GM06990 (cell line): Measurements from ENCODE around the gene LRRC75A.

Experiments used
- DNase-seq: peaks from one replicate; pipeline ENCODE4 v3.0.0-alpha.2; 2011; ENCODE audit not compliant: insufficient read length; ENCODE audit errors: extremely low read depth
- H3K27me3 ChIP-seq: replicated peaks from 2 replicates; pipeline ENCODE4 v1.6.0; 2011; ENCODE audit warnings: low read length; ENCODE audit not compliant: control insufficient read depth, insufficient read depth
- H3K36me3 ChIP-seq: 2 replicates; pipeline ENCODE4 v1.5.1; 2011; ENCODE audit warnings: low read length; ENCODE audit not compliant: control insufficient read depth, insufficient read depth
- H3K4me3 ChIP-seq: replicated peaks from 2 replicates; pipeline ENCODE4 v1.5.1; 2011; ENCODE audit warnings: low read depth, mild to moderate bottlenecking, control low read depth, low read length
- TF ChIP-seq, protein P1 (sequence below): IDR thresholded peaks from 2 replicates; pipeline ENCODE4 v1.5.1; 2011; ENCODE audit warnings: low read length, control low read depth, mild to moderate bottlenecking, inconsistent platforms; ENCODE audit not compliant: insufficient read depth, poor library complexity, severe bottlenecking

The LRRC75A gene

DNA sequence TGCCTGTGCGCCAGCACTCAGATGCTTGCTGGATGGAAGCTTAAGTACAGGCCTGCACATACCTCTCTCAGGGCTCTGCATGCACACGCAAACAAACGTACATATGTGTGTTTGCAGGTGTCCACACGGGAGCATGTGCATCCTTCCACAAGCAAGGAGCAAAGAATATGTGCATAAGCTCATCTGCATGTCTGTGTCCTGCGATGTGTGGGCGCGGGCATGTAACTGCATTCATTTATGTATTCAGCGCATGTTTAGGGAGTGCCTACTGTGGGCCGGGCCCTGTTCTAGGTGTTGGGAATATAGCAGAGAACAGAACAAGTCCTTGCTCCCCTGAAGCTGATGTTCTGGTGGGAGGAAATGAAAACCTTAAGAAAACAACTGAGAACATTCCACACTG, 62.9 kb downstream of the LRRC75A start:
- H3K4me3 ChIP-seq = no peak overlapping the region

DNA sequence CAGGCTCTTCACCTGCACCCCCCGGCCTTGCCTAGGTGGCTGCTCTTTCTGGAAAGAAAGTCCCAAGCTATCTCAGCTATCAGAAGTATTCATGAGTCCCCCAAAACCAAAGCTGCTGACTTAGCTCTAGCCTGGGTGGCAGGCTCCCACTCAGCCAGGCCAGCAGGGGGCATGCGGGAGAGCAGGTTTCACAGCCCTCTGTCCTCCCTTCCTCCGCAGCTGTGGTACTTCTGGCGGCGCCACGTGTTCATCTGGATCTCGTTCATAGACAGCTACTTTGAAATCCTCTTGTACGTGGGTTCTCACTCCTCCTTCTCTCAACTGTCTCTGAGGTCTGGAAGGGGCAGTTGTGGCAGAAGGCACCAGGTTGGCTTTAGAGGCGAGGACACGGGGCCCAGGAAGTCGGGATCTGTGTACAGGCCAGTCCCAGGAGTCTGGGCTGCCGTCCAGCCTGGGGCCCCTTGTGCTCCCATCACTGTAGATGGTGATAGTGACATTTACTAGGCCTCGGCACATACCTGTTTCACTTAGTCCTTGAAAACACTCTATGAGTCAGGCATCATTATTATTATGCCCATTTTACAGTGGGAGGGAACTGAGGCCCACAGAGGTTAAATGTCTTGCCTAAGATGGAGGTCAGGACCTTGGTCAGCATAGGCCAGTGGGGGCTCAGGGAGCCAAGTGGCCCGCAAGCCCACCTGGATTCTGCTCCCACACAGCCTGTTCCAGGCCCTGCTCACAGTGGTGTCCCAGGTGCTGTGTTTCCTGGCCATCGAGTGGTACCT, 63.7 kb downstream of the LRRC75A start:
- no peak for DNase-seq
- Histone ChIP-seq H3K4me3 (no peak overlapping the region), H3K27me3 (no peaks in the 10 kb centered on the region), H3K36me3 (peaks cover 42% of the 10 kb centered on the region)
- TF ChIP-seq, protein P1, sequence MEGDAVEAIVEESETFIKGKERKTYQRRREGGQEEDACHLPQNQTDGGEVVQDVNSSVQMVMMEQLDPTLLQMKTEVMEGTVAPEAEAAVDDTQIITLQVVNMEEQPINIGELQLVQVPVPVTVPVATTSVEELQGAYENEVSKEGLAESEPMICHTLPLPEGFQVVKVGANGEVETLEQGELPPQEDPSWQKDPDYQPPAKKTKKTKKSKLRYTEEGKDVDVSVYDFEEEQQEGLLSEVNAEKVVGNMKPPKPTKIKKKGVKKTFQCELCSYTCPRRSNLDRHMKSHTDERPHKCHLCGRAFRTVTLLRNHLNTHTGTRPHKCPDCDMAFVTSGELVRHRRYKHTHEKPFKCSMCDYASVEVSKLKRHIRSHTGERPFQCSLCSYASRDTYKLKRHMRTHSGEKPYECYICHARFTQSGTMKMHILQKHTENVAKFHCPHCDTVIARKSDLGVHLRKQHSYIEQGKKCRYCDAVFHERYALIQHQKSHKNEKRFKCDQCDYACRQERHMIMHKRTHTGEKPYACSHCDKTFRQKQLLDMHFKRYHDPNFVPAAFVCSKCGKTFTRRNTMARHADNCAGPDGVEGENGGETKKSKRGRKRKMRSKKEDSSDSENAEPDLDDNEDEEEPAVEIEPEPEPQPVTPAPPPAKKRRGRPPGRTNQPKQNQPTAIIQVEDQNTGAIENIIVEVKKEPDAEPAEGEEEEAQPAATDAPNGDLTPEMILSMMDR = peak; percentile 89

More for the DNA sequence above, 62.9 kb downstream of the LRRC75A start:
- H3K36me3 ChIP-seq = peaks cover 43% of the 10 kb centered on the region
- H3K27me3 ChIP-seq = no peaks in the 10 kb centered on the region
- TF ChIP-seq, protein P1 = no peak
- DNase-seq = no peak

DNA sequence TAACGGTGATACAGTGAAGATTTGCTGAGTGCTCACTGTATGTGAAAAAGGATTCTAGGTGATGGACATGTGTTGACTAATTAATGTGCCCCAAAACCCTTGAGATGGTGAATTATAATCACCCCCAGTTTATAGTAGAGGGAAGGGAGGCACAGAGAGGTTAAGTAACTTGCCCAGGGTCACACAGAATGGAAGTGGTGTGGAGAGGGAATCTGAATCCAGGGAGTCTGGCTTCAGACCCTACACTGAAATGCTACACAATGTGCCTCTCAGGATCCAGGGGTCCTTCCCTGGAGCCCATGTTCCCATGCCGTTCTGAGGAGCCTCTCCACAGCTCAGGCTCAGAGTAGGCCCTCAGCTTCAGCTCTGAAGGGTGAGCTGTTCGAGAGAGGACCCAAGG, 65.0 kb downstream of the LRRC75A start:
- Histone ChIP-seq H3K4me3 (no peak overlapping the region), H3K27me3 (no peaks in the 10 kb centered on the region), H3K36me3 (peaks cover 50% of the 10 kb centered on the region)
- TF ChIP-seq, protein P1 = no peak
- DNase-seq = no peak

DNA sequence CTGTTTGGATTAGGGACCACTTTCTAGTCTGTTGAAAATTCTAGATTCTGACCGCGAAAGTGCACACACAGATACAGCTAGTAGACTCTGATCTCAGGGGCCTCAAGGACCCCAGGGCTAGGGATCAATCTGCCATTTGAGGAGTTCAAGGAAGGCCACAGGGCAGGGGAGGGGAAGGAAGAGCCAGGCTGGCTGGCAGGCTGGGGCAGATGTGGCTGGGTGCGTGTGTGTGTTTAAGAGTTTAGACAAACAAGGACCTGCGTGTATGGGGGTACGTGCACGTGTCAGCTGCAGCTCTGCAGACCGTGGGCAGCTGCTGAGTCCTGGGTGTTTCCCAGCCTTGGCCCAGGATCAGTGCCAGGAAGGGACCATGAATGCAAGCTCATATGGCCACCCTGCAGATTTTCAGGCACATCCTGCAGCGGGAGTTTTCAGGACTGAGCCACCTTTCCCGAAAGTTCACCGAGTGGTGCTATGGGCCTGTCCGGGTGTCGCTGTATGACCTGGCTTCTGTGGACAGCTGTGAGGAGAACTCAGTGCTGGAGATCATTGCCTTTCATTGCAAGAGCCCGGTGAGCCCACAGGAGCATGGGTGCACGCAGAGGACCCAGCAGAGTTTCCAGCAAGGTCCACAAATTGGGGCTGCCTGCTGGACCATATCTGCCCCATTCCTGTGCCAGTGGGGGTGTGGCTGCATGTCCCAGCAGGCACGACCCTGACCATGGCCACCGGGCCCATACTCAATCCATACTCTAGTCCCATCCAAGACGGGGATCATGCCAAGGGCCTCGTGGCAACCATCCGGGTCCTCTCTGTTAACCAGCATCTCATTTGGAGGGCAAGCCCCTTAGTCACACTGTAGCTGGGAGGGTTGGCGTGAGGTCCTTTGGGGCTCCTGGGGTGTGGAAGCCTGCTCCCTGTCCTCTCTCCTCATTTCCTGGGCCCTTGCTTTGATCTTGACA, 66.0 kb downstream of the LRRC75A start:
- no peak for DNase-seq
- H3K4me3 ChIP-seq = no peak overlapping the region
- peaks cover 45% of the 10 kb centered on the region for H3K36me3 ChIP-seq
- H3K27me3 ChIP-seq = no peaks in the 10 kb centered on the region
- TF ChIP-seq, protein P1 = no peak

DNA sequence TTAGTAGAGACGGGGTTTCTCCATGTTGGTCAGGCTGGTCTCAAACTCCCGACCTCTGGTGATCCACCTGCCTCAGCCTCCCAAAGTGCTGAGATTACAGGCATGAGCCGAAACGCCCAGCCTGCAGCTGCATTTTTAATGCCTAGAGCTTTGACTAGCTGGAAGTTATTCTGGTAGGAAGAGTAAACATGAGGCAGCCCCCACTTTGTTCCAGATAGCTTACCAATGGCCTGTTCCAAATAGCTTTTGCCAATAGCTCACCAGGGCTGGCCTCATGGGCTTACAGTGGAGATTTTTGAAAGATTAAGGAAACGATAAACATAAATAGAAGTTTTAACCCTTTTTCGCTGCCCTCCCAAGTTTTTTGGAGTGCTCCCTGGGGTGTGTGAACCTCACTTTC, 66.8 kb downstream of the LRRC75A start:
- peaks cover 47% of the 10 kb centered on the region for H3K36me3 ChIP-seq
- DNase-seq = no peak
- no peaks in the 10 kb centered on the region for H3K27me3 ChIP-seq
- TF ChIP-seq, protein P1 = no peak
- H3K4me3 ChIP-seq = no peak overlapping the region
